Renal cortex interstitium (tissue), 11 donors: ENCODE data around the gene IFNA13. TPM values are rescaled to one million over a fixed set of nuclear protein-coding genes. Genes with fewer than 3 reads are reported as not detected.
"Not testable (repeated sequence)": the region's sequence is repeated elsewhere in the genome, so short reads cannot be mapped to it uniquely, and the experiment has no call there.

ENCODE experiments used
- DNase-seq, 11 donors: peaks; one replicate each; pipeline ENCODE4 v3.0.0-alpha.2; 2013; ENCODE audit warnings: low read depth in 9 of 11, low spot score in 4 of 11; ENCODE audit errors: extremely low read depth in 1 of 11
- polyA plus RNA-seq, 3 donors: library from polyadenylated mRNA; unstranded; fragments of 120-200 nt; gene quantifications; one replicate each; pipeline ENCODE4 v1.2.1, GENCODE V29; 2013; ENCODE audit not compliant: insufficient read length in 3 of 3

The IFNA13 gene
- polyA plus RNA-seq, 3 donors: not detected

GRCh38 chr9:21371467-21371866 is 3.6 kb upstream of the IFNA13 start:
- DNase-seq: not testable (repeated sequence)

- not testable (repeated sequence) for DNase-seq
These were observed 688 bp downstream of the IFNA13 start for GRCh38 chr9:21367169-21367568.

- DNase-seq: no peak
These were observed 5.6 kb downstream of the IFNA13 start for GRCh38 chr9:21362287-21362686.

GRCh38 chr9:21357479-21358460 is 10.1 kb downstream of the IFNA13 start:
- no peak for DNase-seq

- DNase-seq: no peak
These were observed 17.1 kb downstream of the IFNA13 start, which contains the start of gene IFNA6 for GRCh38 chr9:21350787-21351186. IFNA6 (minus strand) TSS chr9:21350887; CDS start chr9:21350887, 0 bp downstream.

GRCh38 chr9:21348430-21348970 is 19.4 kb downstream of the IFNA13 start:
- no peak for DNase-seq

- no peak for DNase-seq
These were observed 27.1 kb downstream of the IFNA13 start for GRCh38 chr9:21340735-21341134.

GRCh38 chr9:21336457-21336856 is 31.4 kb downstream of the IFNA13 start:
- no peak for DNase-seq

GRCh38 chr9:21334701-21335632 is 32.9 kb downstream of the IFNA13 start, which contains the start of gene KLHL9:
KLHL9 (minus strand) TSS chr9:21335404; CDS start chr9:21334859, 545 bp downstream.
- DNase-seq: peak; percentile 75 to 92 (median 90)

- DNase-seq: no peak
These were observed 34.6 kb downstream of the IFNA13 start for GRCh38 chr9:21333226-21333625.

GRCh38 chr9:21331676-21332402 is 36.0 kb downstream of the IFNA13 start:
- DNase-seq: no peak

- DNase-seq: peak in 4 of 11 donors; percentile 19 to 31 (median 23)
These were observed 41.2 kb downstream of the IFNA13 start for GRCh38 chr9:21326526-21327139.

GRCh38 chr9:21324047-21324446 is 43.8 kb downstream of the IFNA13 start:
- DNase-seq: no peak

GRCh38 chr9:21322911-21323461 is 44.9 kb downstream of the IFNA13 start:
- DNase-seq: peak in 5 of 11 donors; percentile 14 to 22 (median 20)

- no peak for DNase-seq
These were observed 47.4 kb downstream of the IFNA13 start for GRCh38 chr9:21320465-21320864.

GRCh38 chr9:21317956-21318923 is 49.6 kb downstream of the IFNA13 start:
- DNase-seq: peak in 6 of 11 donors; percentile 22 to 39 (median 28)
